M059J (cell line): Measurements from ENCODE around the gene PTK6. TPM values are rescaled to one million over a fixed set of nuclear protein-coding genes. Genes with fewer than 3 reads are reported as not detected.

Source experiments
- DNase-seq: peaks from one replicate; pipeline ENCODE4 v3.0.0-alpha.2; 2012; ENCODE audit warnings: low read depth
- total RNA-seq: library from RNA; depleted of rRNA; stranded (reverse); fragments of >200 nt; shearing (Covaris generic); gene quantifications from 2 replicates; pipeline ENCODE4 v1.2.3, GENCODE V29; 2014

The PTK6 gene
- total RNA-seq, 1 experiment from 2014 or later: not detected

- DNase-seq: no peak
Observed at GRCh38 chr20:63557481-63557891, 20.3 kb upstream of the PTK6 start.

- peak; percentile 31 for DNase-seq
Observed at GRCh38 chr20:63556873-63557478, 19.8 kb upstream of the PTK6 start.

GRCh38 chr20:63555661-63556381 is 18.6 kb upstream of the PTK6 start:
- peak; percentile 48 for DNase-seq

- peak; percentile 64 for DNase-seq
Observed at GRCh38 chr20:63554361-63555278, 17.4 kb upstream of the PTK6 start.

GRCh38 chr20:63553933-63554290 is 16.7 kb upstream of the PTK6 start, which contains the start of gene FNDC11:
TSS of gene FNDC11 (plus strand) at chr20:63554159. CDS start at chr20:63555664, 1,505 bp downstream.
- no peak for DNase-seq

GRCh38 chr20:63553251-63553932 is 16.2 kb upstream of the PTK6 start:
- peak; percentile 68 for DNase-seq

GRCh38 chr20:63552481-63553249 is 15.5 kb upstream of the PTK6 start:
- DNase-seq: peak; percentile 53

GRCh38 chr20:63551068-63551467 is 13.9 kb upstream of the PTK6 start:
- DNase-seq: no peak

GRCh38 chr20:63549679-63550282 is 12.6 kb upstream of the PTK6 start:
- no peak for DNase-seq

- DNase-seq: no peak
Observed at GRCh38 chr20:63549019-63549418, 11.8 kb upstream of the PTK6 start.

- no peak for DNase-seq
Observed at GRCh38 chr20:63548542-63548941, 11.4 kb upstream of the PTK6 start.

GRCh38 chr20:63547725-63548480 is 10.7 kb upstream of the PTK6 start, which contains the start of gene SRMS:
TSS of gene SRMS (minus strand) at chr20:63547749. CDS start at chr20:63547463, 286 bp downstream.
- no peak for DNase-seq

GRCh38 chr20:63546956-63547724 is 10.0 kb upstream of the PTK6 start:
- no peak for DNase-seq

GRCh38 chr20:63546256-63546955 is 9.2 kb upstream of the PTK6 start:
- no peak for DNase-seq

GRCh38 chr20:63545814-63546213 is 8.6 kb upstream of the PTK6 start:
- no peak for DNase-seq

- DNase-seq: peak; percentile 74
Observed at GRCh38 chr20:63544958-63545516, 7.9 kb upstream of the PTK6 start.

- DNase-seq: no peak
Observed at GRCh38 chr20:63544241-63544957, 7.2 kb upstream of the PTK6 start.
